Measurements from ENCODE around the gene GRM8. TPM values are rescaled to one million over a fixed set of nuclear protein-coding genes. Genes with fewer than 3 reads are reported as not detected.

GRM8 gene
- total RNA-seq, 1 experiment from 2014 or later = 0.40 TPM

DNA sequence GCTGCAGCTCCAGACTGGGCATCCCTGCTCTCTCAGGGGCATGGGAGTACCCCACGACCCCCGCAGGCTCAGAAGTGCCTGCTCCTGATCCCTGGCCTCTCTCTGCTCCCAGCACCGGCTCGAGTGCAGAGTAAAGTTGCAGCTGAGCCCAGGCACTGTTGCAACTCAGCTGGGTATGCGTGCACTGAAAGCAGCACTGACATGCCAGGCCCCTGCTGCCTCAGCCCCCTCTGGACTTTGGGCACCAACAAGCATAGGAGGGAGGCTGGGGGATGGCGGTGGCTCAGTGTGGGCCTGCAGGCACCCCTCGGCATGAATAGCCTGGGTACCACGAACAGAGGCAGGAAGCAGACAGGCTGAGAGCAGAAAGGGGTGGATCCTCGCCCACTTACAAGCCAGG, 295.3 kb downstream of the GRM8 start:
- TF ChIP-seq CTCF (IDR thresholded peaks at IDR 0.05; ENCODE audit: unreplicated experiment) = no peak
- Mint-ChIP-seq H3K27ac (ENCODE audit: unreplicated experiment) (no peak overlapping the region), H3K27me3 (ENCODE audit: unreplicated experiment) (no peaks in the 10 kb centered on the region), H3K9me3 (ENCODE audit: low read depth, unreplicated experiment) (no peaks in the 10 kb centered on the region), H3K4me3 (ENCODE audit: low read depth, unreplicated experiment) (no peak overlapping the region), H3K36me3 (ENCODE audit: insufficient read depth, unreplicated experiment) (no peaks in the 10 kb centered on the region), H3K4me1 (ENCODE audit: low read depth, unreplicated experiment) (no peaks in the 10 kb centered on the region)
- no peak for DNase-seq
- intact Hi-C loops (cut with micrococcal nuclease; ENCODE audit: unreplicated experiment) = no loop called here
- BruUV-seq (replicated peaks) = no TSS peak
- CTCF ChIA-PET = interaction anchor here (0.6 kb wide), 1 partner anchor 849 kb away, joined by 6 read pairs; no protein-coding TSS in a partner anchor

DNA sequence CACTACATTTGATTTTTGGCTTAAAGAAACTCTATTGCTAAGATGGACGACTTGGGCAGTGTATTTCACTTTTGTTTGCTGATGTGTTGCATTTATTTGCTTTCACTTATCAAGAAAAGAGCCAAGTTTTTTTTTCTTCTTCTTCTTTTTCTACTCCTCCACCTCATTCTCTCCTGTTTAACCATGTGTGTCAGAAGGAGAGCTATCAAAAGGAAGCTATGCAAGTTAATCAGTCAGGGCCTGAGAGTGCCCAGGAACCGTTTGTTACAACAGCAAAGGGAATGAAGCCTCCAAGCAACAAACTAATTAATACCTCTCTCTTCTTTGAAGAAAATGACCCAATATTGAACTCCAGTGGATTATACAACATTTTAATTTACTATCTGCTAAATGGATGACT, 299.3 kb downstream of the GRM8 start:
- Mint-ChIP-seq H3K27ac (ENCODE audit: unreplicated experiment) (no peak overlapping the region), H3K4me3 (ENCODE audit: low read depth, unreplicated experiment) (no peak overlapping the region), H3K4me1 (ENCODE audit: low read depth, unreplicated experiment) (no peaks in the 10 kb centered on the region), H3K27me3 (ENCODE audit: unreplicated experiment) (no peaks in the 10 kb centered on the region), H3K9me3 (ENCODE audit: low read depth, unreplicated experiment) (no peaks in the 10 kb centered on the region), H3K36me3 (ENCODE audit: insufficient read depth, unreplicated experiment) (no peaks in the 10 kb centered on the region)
- no TSS peak for BruUV-seq (replicated peaks)
- no peak for TF ChIP-seq CTCF (IDR thresholded peaks at IDR 0.05; ENCODE audit: unreplicated experiment)
- intact Hi-C loops (cut with micrococcal nuclease; ENCODE audit: unreplicated experiment) = no loop called here
- CTCF ChIA-PET = no interaction called here
- DNase-seq = no peak

DNA sequence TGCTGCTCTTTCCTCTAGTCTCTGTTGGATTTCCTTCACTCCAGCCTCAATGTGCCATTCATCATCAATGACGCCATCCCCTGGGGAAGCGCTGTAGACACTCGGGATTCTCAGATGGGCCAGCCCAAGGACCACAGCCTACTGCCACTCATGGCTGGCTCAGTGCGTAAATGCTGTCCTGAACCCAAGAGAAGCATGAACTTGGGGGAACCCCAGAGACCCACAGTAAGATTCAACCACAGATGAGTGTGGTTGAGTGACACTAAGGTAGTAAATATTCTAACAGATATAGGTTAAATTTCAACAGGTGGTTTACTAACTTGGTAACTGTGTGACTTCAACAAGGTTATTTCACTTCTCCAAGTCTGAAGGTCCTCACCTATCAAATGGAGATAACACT, 304.1 kb downstream of the GRM8 start:
- Mint-ChIP-seq H3K9me3 (ENCODE audit: low read depth, unreplicated experiment) (no peaks in the 10 kb centered on the region), H3K4me1 (ENCODE audit: low read depth, unreplicated experiment) (peaks cover 7% of the 10 kb centered on the region), H3K27me3 (ENCODE audit: unreplicated experiment) (no peaks in the 10 kb centered on the region), H3K27ac (ENCODE audit: unreplicated experiment) (no peak overlapping the region), H3K4me3 (ENCODE audit: low read depth, unreplicated experiment) (no peak overlapping the region), H3K36me3 (ENCODE audit: insufficient read depth, unreplicated experiment) (no peaks in the 10 kb centered on the region)
- CTCF ChIA-PET = no interaction called here
- TF ChIP-seq CTCF (IDR thresholded peaks at IDR 0.05; ENCODE audit: unreplicated experiment) = no peak
- intact Hi-C loops (cut with micrococcal nuclease; ENCODE audit: unreplicated experiment) = no loop called here
- BruUV-seq (replicated peaks) = no TSS peak
- DNase-seq = no peak

- no TSS peak for BruUV-seq (replicated peaks)
Observed at GRCh38 chr7:126940723-126941307, 311.9 kb downstream of the GRM8 start.

More at GRCh38 chr7:126940723-126941307, 311.9 kb downstream of the GRM8 start:
- TF ChIP-seq CTCF (IDR thresholded peaks at IDR 0.05; ENCODE audit: unreplicated experiment) = no peak
- CTCF ChIA-PET = interaction anchor here (0.7 kb wide), 1 partner anchor 495 kb away, joined by 7 read pairs; no protein-coding TSS in a partner anchor
- Mint-ChIP-seq H3K27me3 (ENCODE audit: unreplicated experiment) (no peaks in the 10 kb centered on the region), H3K9me3 (ENCODE audit: low read depth, unreplicated experiment) (no peaks in the 10 kb centered on the region), H3K4me1 (ENCODE audit: low read depth, unreplicated experiment) (peaks cover 64% of the 10 kb centered on the region), H3K36me3 (ENCODE audit: insufficient read depth, unreplicated experiment) (peaks cover 7% of the 10 kb centered on the region), H3K4me3 (ENCODE audit: low read depth, unreplicated experiment) (peak overlapping the region; percentile 18), H3K27ac (ENCODE audit: unreplicated experiment) (peak overlapping the region; percentile 74)
- peak; percentile 61 for DNase-seq
- intact Hi-C loops (cut with micrococcal nuclease; ENCODE audit: unreplicated experiment) = loop anchor here (5.0 kb wide), 1 partner anchor 81 kb away; no protein-coding TSS in a partner anchor
